ENCODE data around the gene KANK3. TPM values are rescaled to one million over a fixed set of nuclear protein-coding genes. Genes with fewer than 3 reads are reported as not detected.

KANK3 gene
- total and polyA plus RNA-seq, 3 experiments from 2014 or later, result 0.97 to 3.6 (median 1.1) TPM

DNA sequence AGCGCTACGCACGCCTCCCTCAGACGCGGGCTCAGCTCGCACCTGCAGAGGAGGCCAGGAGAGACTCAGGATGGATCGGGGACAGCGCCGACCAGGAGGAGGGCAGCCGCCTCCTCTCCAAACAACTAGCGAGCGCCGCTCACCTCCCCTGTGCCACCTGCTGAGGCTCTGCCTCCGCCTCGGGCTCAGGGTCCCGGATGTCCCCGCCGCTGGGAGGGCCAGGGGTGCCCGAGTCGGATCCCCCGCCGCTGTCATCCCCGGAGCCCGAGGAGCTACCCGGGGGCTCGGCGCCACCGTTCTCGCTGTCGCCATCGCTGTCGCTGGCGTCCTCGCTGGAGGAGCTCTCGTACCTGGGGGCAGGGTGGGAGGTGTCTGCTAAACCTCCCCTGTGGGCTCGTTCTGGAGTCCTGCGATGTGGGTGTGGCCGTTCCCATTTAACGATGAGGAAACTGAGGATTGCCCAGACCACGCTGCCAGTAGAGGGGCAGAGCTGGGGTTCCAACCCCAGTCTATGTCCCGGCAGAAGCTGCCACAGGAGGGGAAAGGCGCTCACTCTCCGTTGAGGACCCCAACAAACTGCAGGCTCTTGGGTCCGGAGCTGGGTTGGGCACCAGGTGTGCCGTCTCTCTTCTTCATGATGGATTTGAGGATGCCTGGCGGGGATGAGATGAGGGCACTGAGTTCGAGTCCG lies 9.2 kb downstream of the KANK3 start:
- POLR2A ChIA-PET, result no interaction called here
- Mint-ChIP-seq H3K27me3 (peaks cover 10 to 19% of the 10 kb centered on the region in 2 donors), H3K4me3 (peak overlapping the region in 1 of 7 donors; percentile 28), H3K9me3 (no peaks in the 10 kb centered on the region), H3K27ac (no peak overlapping the region), H3K4me1 (peaks cover 4 to 9% (median 8%) of the 10 kb centered on the region in 3 donors), H3K36me3 (peaks cover 0 to under 1% (median 0%) of the 10 kb centered on the region in 3 donors)
- CTCF ChIA-PET, result interaction anchor here (1.2 to 1.4 kb wide), 3 partner anchors 13 to 21 kb away, joined by 3 to 5 read pairs (median 5); partner anchors contain the start of genes NDUFA7 and RPS28
- peaks cover 6% of the 10 kb centered on the region for H3K27me3 ChIP-seq (ENCODE audit: insufficient read depth, low read length, poor library complexity, severe bottlenecking)
- H3K36me3 ChIP-seq (ENCODE audit: insufficient read depth, low read length), result no peaks in the 10 kb centered on the region
- peaks cover 7% of the 10 kb centered on the region for H3K4me1 ChIP-seq (ENCODE audit: insufficient read depth, low read length)
- no peak overlapping the region for H3K4me3 ChIP-seq (ENCODE audit: low read length)
- no peaks in the 10 kb centered on the region for H3K9me3 ChIP-seq (ENCODE audit: low read length)
- no peak for DNase-seq
- H3K27ac ChIP-seq (ENCODE audit: low read depth, low read length), result no peak overlapping the region

- H3K36me3 Mint-ChIP-seq, result no peaks in the 10 kb centered on the region
Observed at GRCh38 chr19:8332976-8333766, 9.9 kb downstream of the KANK3 start.

GRCh38 chr19:8331263-8331845 lies 11.7 kb downstream of the KANK3 start:
- no peak overlapping the region for H3K27ac ChIP-seq (ENCODE audit: low read depth, low read length)
- Mint-ChIP-seq H3K4me1 (peaks cover 3 to 9% (median 6%) of the 10 kb centered on the region in 3 donors), H3K4me3 (peak overlapping the region in 1 of 7 donors; percentile 13), H3K9me3 (no peaks in the 10 kb centered on the region), H3K36me3 (no peaks in the 10 kb centered on the region), H3K27ac (no peak overlapping the region), H3K27me3 (peaks cover 5 to 7% of the 10 kb centered on the region in 2 donors)
- ChIA-PET CTCF (no interaction called here), POLR2A (no interaction called here)
- peaks cover 7% of the 10 kb centered on the region for H3K4me1 ChIP-seq (ENCODE audit: insufficient read depth, low read length)
- H3K27me3 ChIP-seq (ENCODE audit: insufficient read depth, low read length, poor library complexity, severe bottlenecking), result peaks cover 6% of the 10 kb centered on the region
- no peaks in the 10 kb centered on the region for H3K9me3 ChIP-seq (ENCODE audit: low read length)
- DNase-seq, result no peak
- no peak overlapping the region for H3K4me3 ChIP-seq (ENCODE audit: low read length)
- H3K36me3 ChIP-seq (ENCODE audit: insufficient read depth, low read length), result no peaks in the 10 kb centered on the region

More at GRCh38 chr19:8332976-8333766, 9.9 kb downstream of the KANK3 start:
- DNase-seq, result no peak
- Mint-ChIP-seq H3K4me1 (peaks cover 3 to 9% (median 6%) of the 10 kb centered on the region in 3 donors), H3K9me3 (no peaks in the 10 kb centered on the region), H3K4me3 (peak overlapping the region in 2 of 7 donors; percentile 11 to 41), H3K27ac (no peak overlapping the region), H3K27me3 (peaks cover 10 to 15% of the 10 kb centered on the region in 2 donors)
- ChIA-PET CTCF (no interaction called here), POLR2A (no interaction called here)
- H3K36me3 ChIP-seq (ENCODE audit: insufficient read depth, low read length), result no peaks in the 10 kb centered on the region
- no peaks in the 10 kb centered on the region for H3K9me3 ChIP-seq (ENCODE audit: low read length)
- H3K27me3 ChIP-seq (ENCODE audit: insufficient read depth, low read length, poor library complexity, severe bottlenecking), result peaks cover 6% of the 10 kb centered on the region
- H3K27ac ChIP-seq (ENCODE audit: low read depth, low read length), result no peak overlapping the region
- peaks cover 7% of the 10 kb centered on the region for H3K4me1 ChIP-seq (ENCODE audit: insufficient read depth, low read length)
- no peak overlapping the region for H3K4me3 ChIP-seq (ENCODE audit: low read length)

DNA sequence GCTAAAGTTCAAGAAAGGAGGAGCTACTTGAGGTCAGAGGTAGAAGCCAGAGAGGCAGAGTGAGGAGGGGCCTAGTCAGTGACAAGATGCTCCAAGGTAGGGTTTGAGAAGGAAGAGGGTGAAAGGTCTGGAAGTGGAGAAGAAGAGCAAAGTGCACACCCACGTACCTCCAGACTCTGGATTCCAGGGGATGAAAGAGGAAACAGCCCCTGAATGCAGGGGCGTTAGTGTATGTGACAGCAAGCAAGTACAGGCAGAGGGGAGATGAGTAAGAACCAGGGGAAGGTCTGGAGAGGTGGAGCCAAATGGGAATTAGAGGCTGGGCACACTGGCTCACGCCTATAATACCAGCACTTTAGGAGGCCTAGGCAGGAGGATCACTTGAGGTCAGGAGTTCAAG lies 13.1 kb downstream of the KANK3 start:
- Histone ChIP-seq H3K4me1 (ENCODE audit: insufficient read depth, low read length) (peaks cover 7% of the 10 kb centered on the region), H3K9me3 (ENCODE audit: low read length) (no peaks in the 10 kb centered on the region), H3K4me3 (ENCODE audit: low read length) (no peak overlapping the region), H3K27ac (ENCODE audit: low read depth, low read length) (no peak overlapping the region), H3K36me3 (ENCODE audit: insufficient read depth, low read length) (no peaks in the 10 kb centered on the region), H3K27me3 (ENCODE audit: insufficient read depth, low read length, poor library complexity, severe bottlenecking) (peaks cover 6% of the 10 kb centered on the region)
- DNase-seq, result no peak
- peaks cover 0 to 2% (median 0%) of the 10 kb centered on the region in 3 donors for H3K36me3 Mint-ChIP-seq
- H3K4me1 Mint-ChIP-seq, result peaks cover 0 to 4% (median 0%) of the 10 kb centered on the region in 3 donors
- ChIA-PET POLR2A (no interaction called here), CTCF (interaction anchor here (0.8 kb wide), 1 partner anchor 24 kb away, joined by 3 read pairs; no protein-coding TSS in a partner anchor)
- H3K4me3 Mint-ChIP-seq, result no peak overlapping the region
- H3K27ac Mint-ChIP-seq, result peak overlapping the region in 1 of 8 donors; percentile 76
- H3K9me3 Mint-ChIP-seq, result no peaks in the 10 kb centered on the region
- H3K27me3 Mint-ChIP-seq, result no peaks in the 10 kb centered on the region

GRCh38 chr19:8325454-8325853 lies 17.6 kb downstream of the KANK3 start:
- H3K4me1 ChIP-seq (ENCODE audit: insufficient read depth, low read length), result peaks cover 22% of the 10 kb centered on the region
- H3K4me1 Mint-ChIP-seq, result peaks cover 16 to 31% (median 20%) of the 10 kb centered on the region in 3 donors
- CTCF ChIA-PET, result interaction anchor here (0.6 kb wide), 1 partner anchor 289 kb away, joined by 3 read pairs; no protein-coding TSS in a partner anchor
- peaks cover 0 to 35% (median 0%) of the 10 kb centered on the region in 3 donors for H3K36me3 Mint-ChIP-seq
- no peaks in the 10 kb centered on the region for H3K9me3 ChIP-seq (ENCODE audit: low read length)
- no peak overlapping the region for H3K4me3 ChIP-seq (ENCODE audit: low read length)
- no peaks in the 10 kb centered on the region for H3K9me3 Mint-ChIP-seq
- H3K4me3 Mint-ChIP-seq, result no peak overlapping the region
- no peaks in the 10 kb centered on the region for H3K27me3 ChIP-seq (ENCODE audit: insufficient read depth, low read length, poor library complexity, severe bottlenecking)
- peaks cover 6% of the 10 kb centered on the region for H3K36me3 ChIP-seq (ENCODE audit: insufficient read depth, low read length)
- no peak overlapping the region for H3K27ac ChIP-seq (ENCODE audit: low read depth, low read length)
- H3K27ac Mint-ChIP-seq, result no peak overlapping the region
- DNase-seq, result no peak
- POLR2A ChIA-PET, result interaction anchor here (0.6 kb wide), 1 partner anchor 45 kb away, joined by 4 read pairs; no protein-coding TSS in a partner anchor
- H3K27me3 Mint-ChIP-seq, result no peaks in the 10 kb centered on the region

- Mint-ChIP-seq H3K4me3 (peak overlapping the region in 1 of 7 donors; percentile 98), H3K36me3 (peaks cover 0 to 36% (median 0%) of the 10 kb centered on the region in 3 donors), H3K27ac (peak overlapping the region in 2 of 8 donors; percentile 47 to 58), H3K9me3 (no peaks in the 10 kb centered on the region), H3K27me3 (no peaks in the 10 kb centered on the region), H3K4me1 (peaks cover 22 to 41% (median 30%) of the 10 kb centered on the region in 3 donors)
- no peak overlapping the region for H3K27ac ChIP-seq (ENCODE audit: low read depth, low read length)
- POLR2A ChIA-PET, result interaction anchor here (0.6 to 0.9 kb wide), 2 partner anchors 11 to 46 kb away, joined by 3 to 4 read pairs; no protein-coding TSS in a partner anchor
- peaks cover 33% of the 10 kb centered on the region for H3K4me1 ChIP-seq (ENCODE audit: insufficient read depth, low read length)
- CTCF ChIA-PET, result interaction anchor here (0.9 to 1.3 kb wide), 2 partner anchors 14 to 56 kb away, joined by 3 read pairs; no protein-coding TSS in a partner anchor
- no peak overlapping the region for H3K4me3 ChIP-seq (ENCODE audit: low read length)
- DNase-seq, result no peak
- H3K27me3 ChIP-seq (ENCODE audit: insufficient read depth, low read length, poor library complexity, severe bottlenecking), result no peaks in the 10 kb centered on the region
- H3K9me3 ChIP-seq (ENCODE audit: low read length), result no peaks in the 10 kb centered on the region
- peaks cover 6% of the 10 kb centered on the region for H3K36me3 ChIP-seq (ENCODE audit: insufficient read depth, low read length)
Observed at GRCh38 chr19:8324186-8325050, 18.6 kb downstream of the KANK3 start.

DNA sequence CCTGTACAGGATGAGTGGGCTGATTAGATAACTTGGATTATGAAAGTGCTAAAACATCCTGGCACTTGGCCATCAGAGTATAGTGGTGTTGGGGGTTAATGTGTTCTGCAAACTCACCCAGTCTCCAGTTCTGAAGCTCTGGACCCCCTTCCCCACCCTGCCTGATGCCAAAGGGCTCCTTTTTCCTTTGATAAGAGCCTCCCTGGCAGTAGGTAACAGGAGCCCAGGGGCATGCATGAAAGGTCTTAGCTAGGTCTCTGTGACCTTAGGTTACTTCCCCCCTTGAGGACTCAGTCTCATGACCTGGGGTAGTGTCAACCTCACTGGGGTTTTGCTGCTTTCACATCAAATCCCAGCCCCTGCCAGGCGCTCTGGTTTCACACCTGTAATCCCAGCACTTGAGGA lies 19.3 kb downstream of the KANK3 start:
- POLR2A ChIA-PET, result interaction anchor here (0.5 kb wide), 1 partner anchor 289 kb away, joined by 3 read pairs; no protein-coding TSS in a partner anchor

More for the DNA sequence above, 19.3 kb downstream of the KANK3 start:
- CTCF ChIA-PET, result interaction anchor here (0.9 to 1.3 kb wide), 2 partner anchors 13 to 55 kb away, joined by 3 read pairs; no protein-coding TSS in a partner anchor
- no peaks in the 10 kb centered on the region for H3K27me3 ChIP-seq (ENCODE audit: insufficient read depth, low read length, poor library complexity, severe bottlenecking)
- no peak overlapping the region for H3K27ac ChIP-seq (ENCODE audit: low read depth, low read length)
- Mint-ChIP-seq H3K9me3 (no peaks in the 10 kb centered on the region), H3K27ac (peak overlapping the region in 3 of 8 donors; percentile 21 to 58 (median 47)), H3K27me3 (no peaks in the 10 kb centered on the region), H3K36me3 (peaks cover 0 to 36% (median 0%) of the 10 kb centered on the region in 3 donors), H3K4me3 (peak overlapping the region in 2 of 7 donors; percentile 57 to 98), H3K4me1 (peaks cover 22 to 45% (median 33%) of the 10 kb centered on the region in 3 donors)
- no peaks in the 10 kb centered on the region for H3K9me3 ChIP-seq (ENCODE audit: low read length)
- H3K4me1 ChIP-seq (ENCODE audit: insufficient read depth, low read length), result peaks cover 33% of the 10 kb centered on the region
- no peak for DNase-seq
- H3K36me3 ChIP-seq (ENCODE audit: insufficient read depth, low read length), result peaks cover 6% of the 10 kb centered on the region
- H3K4me3 ChIP-seq (ENCODE audit: low read length), result no peak overlapping the region

All from CD8-positive, alpha-beta memory T cell (primary cell).